Measurements from ENCODE around the gene GPR137C.

DNA sequence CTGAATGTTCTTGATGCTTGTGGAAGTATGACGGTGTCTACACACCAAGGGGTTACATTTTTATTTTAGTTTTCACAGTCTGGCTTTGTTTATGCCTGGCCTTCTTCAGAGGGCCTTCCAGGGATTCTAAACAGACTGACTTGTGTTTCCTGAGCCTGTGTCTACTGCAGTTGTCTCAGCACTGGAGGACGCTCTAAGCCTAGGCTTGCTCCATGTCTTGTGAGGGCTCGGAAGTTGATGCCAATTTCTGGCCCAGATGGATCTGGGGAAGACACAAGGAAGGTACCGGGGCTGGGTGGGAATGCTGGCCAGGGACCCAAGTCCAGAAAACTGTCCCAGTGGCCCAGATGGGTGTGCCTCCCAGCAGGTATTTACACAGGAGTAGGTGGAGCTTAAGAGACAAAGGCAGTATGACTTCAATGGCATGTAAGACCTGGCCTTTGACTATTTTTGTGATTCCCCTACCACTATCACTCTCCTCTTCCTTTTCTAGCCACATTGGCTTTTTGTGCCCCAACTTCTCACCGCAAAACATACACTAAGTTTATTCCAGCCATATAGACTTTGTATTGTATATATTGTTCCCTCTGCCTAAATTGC, 56.9 kb downstream of the GPR137C start:
- no peak for TF ChIP-seq GATA3 (IDR thresholded peaks at IDR 0.05; ENCODE audit: low read depth, low read length)
- TF ChIP-seq GATA2 (IDR thresholded peaks at IDR 0.05; ENCODE audit: low read depth, low read length) = no peak

Measured in SH-SY5Y (cell line).